ENCODE data around the gene MTCL1.
A peak's percentile ranks its signal among the peaks of the same experiment; 100 is the strongest.

The MTCL1 gene

DNA sequence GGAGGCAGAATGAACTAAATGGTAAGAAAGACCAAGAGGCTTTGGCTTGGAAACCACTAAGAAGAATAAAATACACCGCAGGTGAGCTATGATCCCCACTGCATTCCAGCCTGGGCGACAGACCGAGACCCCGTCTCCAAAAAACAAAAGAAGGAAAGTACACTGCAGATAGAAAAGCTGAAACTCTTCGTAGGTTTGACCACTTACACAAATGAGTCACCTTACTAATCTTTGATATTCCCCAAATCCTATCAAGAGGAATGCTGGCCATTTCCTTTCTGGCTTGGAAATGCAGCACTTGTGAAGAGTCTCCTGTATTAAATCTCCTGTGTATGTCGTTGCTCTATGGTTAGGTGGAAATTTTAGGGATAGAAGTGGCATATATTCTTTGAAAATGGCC, 108.8 kb downstream of the MTCL1 start:
- Histone ChIP-seq H3K36me3 (ENCODE audit: control insufficient read depth in 1 of 2, insufficient read depth in 2 of 2, low read length in 2 of 2) (no peaks in the 10 kb centered on the region), H2BK12ac (ENCODE audit: low read length) (no peak overlapping the region), H2BK5ac (ENCODE audit: low read depth, low read length, poor library complexity) (no peak overlapping the region), H3K23ac (ENCODE audit: low read length) (no peak overlapping the region), H2AK5ac (ENCODE audit: low read length) (no peak overlapping the region), H3K79me1 (ENCODE audit: low read length) (no peaks in the 10 kb centered on the region), H3K18ac (ENCODE audit: low read length) (no peak overlapping the region), H3K27ac (ENCODE audit: low read depth, low read length) (no peak overlapping the region), H3K9ac (ENCODE audit: low read length) (no peak overlapping the region), H3K4me2 (ENCODE audit: low read length) (no peak overlapping the region), H4K91ac (ENCODE audit: low read depth, low read length) (no peak overlapping the region), H3K4me3 (ENCODE audit: low read depth, low read length) (no peak overlapping the region), H4K12ac (ENCODE audit: low read depth, low read length) (no peak overlapping the region), H4K8ac (ENCODE audit: low read depth, low read length) (no peak overlapping the region), H3K14ac (ENCODE audit: low read length) (no peak overlapping the region), H3K4ac (ENCODE audit: low read depth, low read length) (no peak overlapping the region), H2BK120ac (ENCODE audit: insufficient read depth, low read length, poor library complexity) (no peak overlapping the region), H3K9me3 (ENCODE audit: insufficient read depth, low read depth, low read length) (peaks cover 2% of the 10 kb centered on the region), H2AFZ (ENCODE audit: insufficient read depth, low read length, poor library complexity) (no peak overlapping the region), H3K27me3 (ENCODE audit: insufficient read depth, low read length) (no peaks in the 10 kb centered on the region), H3K79me2 (ENCODE audit: control insufficient read depth, insufficient read depth, low read length, poor library complexity) (no peaks in the 10 kb centered on the region), H3K4me1 (ENCODE audit: control insufficient read depth in 1 of 2, insufficient read depth in 2 of 2, low read length in 2 of 2) (no peaks in the 10 kb centered on the region)
- no peak for DNase-seq
- no CpG with 5 or more reads among the region's 6 CpGs for WGBS (ENCODE audit: extremely low coverage, insufficient coverage, insufficient read length)

- Histone ChIP-seq H3K4me3 (ENCODE audit: low read depth, low read length) (no peak overlapping the region), H3K4me1 (ENCODE audit: control insufficient read depth in 1 of 2, insufficient read depth in 2 of 2, low read length in 2 of 2) (no peaks in the 10 kb centered on the region), H4K91ac (ENCODE audit: low read depth, low read length) (no peak overlapping the region), H2BK120ac (ENCODE audit: insufficient read depth, low read length, poor library complexity) (no peak overlapping the region), H3K4ac (ENCODE audit: low read depth, low read length) (no peak overlapping the region), H3K79me1 (ENCODE audit: low read length) (no peaks in the 10 kb centered on the region), H2BK12ac (ENCODE audit: low read length) (no peak overlapping the region), H4K12ac (ENCODE audit: low read depth, low read length) (no peak overlapping the region), H2BK5ac (ENCODE audit: low read depth, low read length, poor library complexity) (no peak overlapping the region), H3K14ac (ENCODE audit: low read length) (no peak overlapping the region), H2AFZ (ENCODE audit: insufficient read depth, low read length, poor library complexity) (no peak overlapping the region), H3K4me2 (ENCODE audit: low read length) (no peak overlapping the region), H3K9ac (ENCODE audit: low read length) (no peak overlapping the region), H3K23ac (ENCODE audit: low read length) (no peak overlapping the region), H3K9me3 (ENCODE audit: insufficient read depth, low read depth, low read length) (no peaks in the 10 kb centered on the region), H3K27me3 (ENCODE audit: insufficient read depth, low read length) (no peaks in the 10 kb centered on the region), H3K18ac (ENCODE audit: low read length) (no peak overlapping the region), H3K27ac (ENCODE audit: low read depth, low read length) (no peak overlapping the region), H2AK5ac (ENCODE audit: low read length) (no peak overlapping the region), H3K36me3 (ENCODE audit: control insufficient read depth in 1 of 2, insufficient read depth in 2 of 2, low read length in 2 of 2) (no peaks in the 10 kb centered on the region), H4K8ac (ENCODE audit: low read depth, low read length) (no peak overlapping the region), H3K79me2 (ENCODE audit: control insufficient read depth, insufficient read depth, low read length, poor library complexity) (no peaks in the 10 kb centered on the region)
- no CpG with 5 or more reads among the region's 3 CpGs for WGBS (ENCODE audit: extremely low coverage, insufficient coverage, insufficient read length)
- peak in 1 of 2 donors; percentile 49 for DNase-seq
Measured at GRCh38 chr18:8816220-8816619, 110.9 kb downstream of the MTCL1 start.

DNA sequence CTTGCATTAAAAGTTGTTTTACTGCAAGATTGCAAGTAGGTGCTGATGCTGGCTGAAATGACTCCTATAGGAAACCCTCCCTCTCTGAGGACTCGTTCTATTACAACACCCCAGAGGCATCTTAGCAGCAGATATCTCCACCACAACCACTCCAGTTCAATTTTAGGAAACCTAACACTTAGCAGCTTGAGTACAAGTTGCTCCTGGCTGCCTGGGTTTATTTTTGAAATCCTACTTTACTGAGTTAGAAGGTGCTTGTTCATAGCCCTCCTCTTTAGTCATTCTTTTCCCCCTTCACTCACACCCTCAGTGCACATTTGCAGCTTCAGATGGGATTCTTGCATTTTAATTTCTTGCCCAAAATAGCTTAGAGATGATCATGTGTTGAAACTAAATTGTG, 111.5 kb downstream of the MTCL1 start:
- no peak overlapping the region for H4K8ac ChIP-seq (ENCODE audit: low read depth, low read length)
- H3K18ac ChIP-seq (ENCODE audit: low read length): no peak overlapping the region
- WGBS (ENCODE audit: extremely low coverage, insufficient coverage, insufficient read length): no CpG with 5 or more reads among the region's 1 CpG
- no peaks in the 10 kb centered on the region for H3K79me2 ChIP-seq (ENCODE audit: control insufficient read depth, insufficient read depth, low read length, poor library complexity)
- H4K12ac ChIP-seq (ENCODE audit: low read depth, low read length): no peak overlapping the region
- no peaks in the 10 kb centered on the region for H3K36me3 ChIP-seq (ENCODE audit: control insufficient read depth in 1 of 2, insufficient read depth in 2 of 2, low read length in 2 of 2)
- H2AFZ ChIP-seq (ENCODE audit: insufficient read depth, low read length, poor library complexity): no peak overlapping the region
- no peak overlapping the region for H3K4me2 ChIP-seq (ENCODE audit: low read length)
- no peak overlapping the region for H2BK120ac ChIP-seq (ENCODE audit: insufficient read depth, low read length, poor library complexity)
- H3K27ac ChIP-seq (ENCODE audit: low read depth, low read length): no peak overlapping the region
- no peak overlapping the region for H2BK5ac ChIP-seq (ENCODE audit: low read depth, low read length, poor library complexity)
- no peaks in the 10 kb centered on the region for H3K4me1 ChIP-seq (ENCODE audit: control insufficient read depth in 1 of 2, insufficient read depth in 2 of 2, low read length in 2 of 2)
- DNase-seq: no peak
- H2BK12ac ChIP-seq (ENCODE audit: low read length): no peak overlapping the region
- no peak overlapping the region for H3K4me3 ChIP-seq (ENCODE audit: low read depth, low read length)
- H3K79me1 ChIP-seq (ENCODE audit: low read length): no peaks in the 10 kb centered on the region
- no peaks in the 10 kb centered on the region for H3K9me3 ChIP-seq (ENCODE audit: insufficient read depth, low read depth, low read length)
- H3K14ac ChIP-seq (ENCODE audit: low read length): no peak overlapping the region
- no peak overlapping the region for H3K23ac ChIP-seq (ENCODE audit: low read length)
- H3K9ac ChIP-seq (ENCODE audit: low read length): no peak overlapping the region
- no peak overlapping the region for H3K4ac ChIP-seq (ENCODE audit: low read depth, low read length)
- H4K91ac ChIP-seq (ENCODE audit: low read depth, low read length): no peak overlapping the region
- no peaks in the 10 kb centered on the region for H3K27me3 ChIP-seq (ENCODE audit: insufficient read depth, low read length)
- no peak overlapping the region for H2AK5ac ChIP-seq (ENCODE audit: low read length)

GRCh38 chr18:8818982-8819381, 113.6 kb downstream of the MTCL1 start:
- H3K4me2 ChIP-seq (ENCODE audit: low read length): no peak overlapping the region
- no peaks in the 10 kb centered on the region for H3K79me1 ChIP-seq (ENCODE audit: low read length)
- no peak overlapping the region for H2BK120ac ChIP-seq (ENCODE audit: insufficient read depth, low read length, poor library complexity)
- H3K79me2 ChIP-seq (ENCODE audit: control insufficient read depth, insufficient read depth, low read length, poor library complexity): no peaks in the 10 kb centered on the region
- no peak overlapping the region for H4K8ac ChIP-seq (ENCODE audit: low read depth, low read length)
- no peak overlapping the region for H3K27ac ChIP-seq (ENCODE audit: low read depth, low read length)
- H3K27me3 ChIP-seq (ENCODE audit: insufficient read depth, low read length): no peaks in the 10 kb centered on the region
- H3K36me3 ChIP-seq (ENCODE audit: control insufficient read depth in 1 of 2, insufficient read depth in 2 of 2, low read length in 2 of 2): no peaks in the 10 kb centered on the region
- H4K91ac ChIP-seq (ENCODE audit: low read depth, low read length): no peak overlapping the region
- no peak overlapping the region for H3K23ac ChIP-seq (ENCODE audit: low read length)
- no peak overlapping the region for H3K4me3 ChIP-seq (ENCODE audit: low read depth, low read length)
- H3K14ac ChIP-seq (ENCODE audit: low read length): no peak overlapping the region
- no peaks in the 10 kb centered on the region for H3K9me3 ChIP-seq (ENCODE audit: insufficient read depth, low read depth, low read length)
- H3K18ac ChIP-seq (ENCODE audit: low read length): no peak overlapping the region
- H4K12ac ChIP-seq (ENCODE audit: low read depth, low read length): no peak overlapping the region
- no peak for DNase-seq
- H3K4me1 ChIP-seq (ENCODE audit: control insufficient read depth in 1 of 2, insufficient read depth in 2 of 2, low read length in 2 of 2): no peaks in the 10 kb centered on the region
- no peak overlapping the region for H2BK5ac ChIP-seq (ENCODE audit: low read depth, low read length, poor library complexity)
- H2AFZ ChIP-seq (ENCODE audit: insufficient read depth, low read length, poor library complexity): no peak overlapping the region
- WGBS (ENCODE audit: extremely low coverage, insufficient coverage, insufficient read length): no CpG with 5 or more reads among the region's 15 CpGs
- no peak overlapping the region for H2AK5ac ChIP-seq (ENCODE audit: low read length)
- H3K4ac ChIP-seq (ENCODE audit: low read depth, low read length): no peak overlapping the region
- H3K9ac ChIP-seq (ENCODE audit: low read length): no peak overlapping the region
- H2BK12ac ChIP-seq (ENCODE audit: low read length): no peak overlapping the region

All from trophoblast cell (in vitro differentiated cells and primary cell).